Measurements from ENCODE around the gene TTLL12.

The TTLL12 gene

GRCh38 chr22:43153899-43154298 lies 33.0 kb downstream of the TTLL12 start:
- Histone ChIP-seq H3K4me2 (no peak overlapping the region), H3K36me3 (ENCODE audit: insufficient read depth) (no peaks in the 10 kb centered on the region), H3K4me3 (IDR thresholded peaks at IDR 0.05; ENCODE audit: insufficient read depth, low read depth, low read length) (no peak overlapping the region), H3K79me2 (ENCODE audit: insufficient read depth, low read depth) (peaks cover 4% of the 10 kb centered on the region; the same call in 1 of the 2 replicates), H4K20me1 (ENCODE audit: insufficient read depth) (no peaks in the 10 kb centered on the region), H3K27me3 (ENCODE audit: insufficient read depth, low read depth) (no peaks in the 10 kb centered on the region), H3K4me1 (ENCODE audit: low read depth, poor library complexity, severe bottlenecking) (peaks cover 14% of the 10 kb centered on the region), H3K27ac (no peak overlapping the region), H2AFZ (ENCODE audit: low read depth) (no peak overlapping the region), H3K9ac (no peak overlapping the region)
- TF ChIP-seq, protein P1, sequence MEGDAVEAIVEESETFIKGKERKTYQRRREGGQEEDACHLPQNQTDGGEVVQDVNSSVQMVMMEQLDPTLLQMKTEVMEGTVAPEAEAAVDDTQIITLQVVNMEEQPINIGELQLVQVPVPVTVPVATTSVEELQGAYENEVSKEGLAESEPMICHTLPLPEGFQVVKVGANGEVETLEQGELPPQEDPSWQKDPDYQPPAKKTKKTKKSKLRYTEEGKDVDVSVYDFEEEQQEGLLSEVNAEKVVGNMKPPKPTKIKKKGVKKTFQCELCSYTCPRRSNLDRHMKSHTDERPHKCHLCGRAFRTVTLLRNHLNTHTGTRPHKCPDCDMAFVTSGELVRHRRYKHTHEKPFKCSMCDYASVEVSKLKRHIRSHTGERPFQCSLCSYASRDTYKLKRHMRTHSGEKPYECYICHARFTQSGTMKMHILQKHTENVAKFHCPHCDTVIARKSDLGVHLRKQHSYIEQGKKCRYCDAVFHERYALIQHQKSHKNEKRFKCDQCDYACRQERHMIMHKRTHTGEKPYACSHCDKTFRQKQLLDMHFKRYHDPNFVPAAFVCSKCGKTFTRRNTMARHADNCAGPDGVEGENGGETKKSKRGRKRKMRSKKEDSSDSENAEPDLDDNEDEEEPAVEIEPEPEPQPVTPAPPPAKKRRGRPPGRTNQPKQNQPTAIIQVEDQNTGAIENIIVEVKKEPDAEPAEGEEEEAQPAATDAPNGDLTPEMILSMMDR (conservative IDR thresholded peaks at IDR 0.05; ENCODE audit: low read depth, low read length) = no peak

DNA sequence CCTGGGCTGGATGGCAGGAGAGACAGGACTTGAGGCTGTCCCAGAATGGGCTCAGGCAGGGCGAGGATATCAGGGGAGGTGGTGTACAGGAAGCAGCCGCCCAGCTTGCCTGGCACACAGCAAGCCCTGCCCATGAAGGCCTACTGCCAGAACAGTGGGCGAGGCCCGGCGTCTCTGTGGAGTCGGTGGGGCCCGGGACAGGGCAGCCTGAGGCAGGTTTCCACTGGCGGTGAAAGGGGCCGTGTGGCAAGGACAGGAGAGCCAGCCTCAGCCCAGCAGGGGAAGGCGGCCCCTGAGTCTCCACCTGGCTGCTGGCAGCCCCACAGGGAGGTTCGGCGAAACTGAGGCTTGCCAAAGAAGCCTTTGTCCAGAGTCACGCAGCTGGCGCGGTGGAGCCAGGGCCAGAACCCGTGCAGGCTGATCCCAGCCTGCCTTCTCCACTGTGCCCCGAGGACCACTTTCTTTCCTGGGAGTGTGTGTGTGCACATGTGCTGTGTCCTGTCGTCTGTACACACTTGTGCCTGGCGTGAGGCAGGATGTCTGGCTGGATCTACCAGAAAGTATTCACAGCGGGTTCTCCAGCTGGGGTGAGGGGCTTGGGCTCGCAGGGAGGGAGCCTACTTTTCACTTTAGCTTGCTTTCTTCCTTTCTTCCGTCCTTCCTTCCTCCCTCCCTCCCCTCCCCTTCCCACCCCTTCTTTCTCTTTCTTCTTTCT lies 34.4 kb downstream of the TTLL12 start:
- H4K20me1 ChIP-seq (ENCODE audit: insufficient read depth) = no peaks in the 10 kb centered on the region
- TF ChIP-seq, protein P1 (conservative IDR thresholded peaks at IDR 0.05; ENCODE audit: low read depth, low read length) = no peak
- no peaks in the 10 kb centered on the region for H3K27me3 ChIP-seq (ENCODE audit: insufficient read depth, low read depth)
- H3K9ac ChIP-seq = peak overlapping the region; percentile 66
- H2AFZ ChIP-seq (ENCODE audit: low read depth) = peak overlapping the region; percentile 90
- H3K79me2 ChIP-seq (ENCODE audit: insufficient read depth, low read depth) = peaks cover 4% of the 10 kb centered on the region; the same call in 1 of the 2 replicates
- no peaks in the 10 kb centered on the region for H3K36me3 ChIP-seq (ENCODE audit: insufficient read depth)
- no peak overlapping the region for H3K4me3 ChIP-seq (IDR thresholded peaks at IDR 0.05; ENCODE audit: insufficient read depth, low read depth, low read length)
- H3K4me2 ChIP-seq = peak overlapping the region; percentile 73
- peaks cover 28% of the 10 kb centered on the region for H3K4me1 ChIP-seq (ENCODE audit: low read depth, poor library complexity, severe bottlenecking)
- H3K27ac ChIP-seq = peak overlapping the region; percentile 31; the same call in 1 of the 2 replicates

DNA sequence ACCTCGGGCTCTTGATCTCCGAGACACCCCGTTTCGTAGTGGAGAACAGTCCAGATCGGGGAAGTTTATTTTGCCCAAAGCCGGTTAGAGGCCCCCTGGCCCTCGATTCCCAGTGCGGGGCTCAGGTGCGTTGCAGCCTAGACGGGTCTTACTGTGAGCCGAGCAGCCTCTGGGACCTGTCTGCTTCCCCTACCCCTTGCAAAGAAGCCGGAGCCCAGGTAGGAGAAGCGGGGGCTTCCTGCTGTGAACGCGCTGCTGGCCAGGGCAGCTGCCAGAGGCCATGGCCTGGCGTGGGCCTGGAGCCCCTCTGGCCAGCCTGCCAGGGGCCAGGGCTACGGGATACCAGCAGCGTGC lies 35.0 kb downstream of the TTLL12 start:
- Histone ChIP-seq H3K27me3 (ENCODE audit: insufficient read depth, low read depth) (no peaks in the 10 kb centered on the region), H3K4me1 (ENCODE audit: low read depth, poor library complexity, severe bottlenecking) (peaks cover 33% of the 10 kb centered on the region), H3K79me2 (ENCODE audit: insufficient read depth, low read depth) (peaks cover 4% of the 10 kb centered on the region; the same call in 1 of the 2 replicates), H3K4me2 (peak overlapping the region; percentile 73), H3K36me3 (ENCODE audit: insufficient read depth) (no peaks in the 10 kb centered on the region), H3K27ac (peak overlapping the region; percentile 31; the same call in 1 of the 2 replicates), H3K9ac (peak overlapping the region; percentile 66), H2AFZ (ENCODE audit: low read depth) (peak overlapping the region; percentile 90), H3K4me3 (IDR thresholded peaks at IDR 0.05; ENCODE audit: insufficient read depth, low read depth, low read length) (no peak overlapping the region), H4K20me1 (ENCODE audit: insufficient read depth) (no peaks in the 10 kb centered on the region)
- TF ChIP-seq, protein P1 (conservative IDR thresholded peaks at IDR 0.05; ENCODE audit: low read depth, low read length) = no peak

- no peaks in the 10 kb centered on the region for H3K27me3 ChIP-seq (ENCODE audit: insufficient read depth, low read depth)
- peaks cover 37% of the 10 kb centered on the region for H3K4me1 ChIP-seq (ENCODE audit: low read depth, poor library complexity, severe bottlenecking)
- H4K20me1 ChIP-seq (ENCODE audit: insufficient read depth) = no peaks in the 10 kb centered on the region
- peaks cover 4% of the 10 kb centered on the region; the same call in 1 of the 2 replicates for H3K79me2 ChIP-seq (ENCODE audit: insufficient read depth, low read depth)
- TF ChIP-seq, protein P1 (conservative IDR thresholded peaks at IDR 0.05; ENCODE audit: low read depth, low read length) = no peak
- no peaks in the 10 kb centered on the region for H3K36me3 ChIP-seq (ENCODE audit: insufficient read depth)
- H2AFZ ChIP-seq (ENCODE audit: low read depth) = peak within 1 kb of the TSS; percentile 90
- H3K27ac ChIP-seq = peak within 1 kb of the TSS; percentile 31; the same call in 1 of the 2 replicates
- peak within 1 kb of the TSS; percentile 66 for H3K9ac ChIP-seq
- H3K4me2 ChIP-seq = peak within 1 kb of the TSS; percentile 73
- H3K4me3 ChIP-seq (IDR thresholded peaks at IDR 0.05; ENCODE audit: insufficient read depth, low read depth, low read length) = no peak within 1 kb of the TSS
Measured at GRCh38 chr22:43151251-43152002, 35.5 kb downstream of the TTLL12 start, which contains the start of gene TSPO. Gene TSPO, plus strand, starts transcription at chr22:43151559. Its CDS starts 7,680 bp downstream, at chr22:43159239.

Measured in KMS-11 (cell line).